GM21367 (cell line): ENCODE measurements around the gene ARHGAP25.
A peak's percentile ranks its signal among the peaks of the same experiment; 100 is the strongest.

Experiments used
- ATAC-seq: cut with Tn5 transposase; IDR thresholded peaks from one replicate; pipeline ENCODE4 v1.9.1; 2021; ENCODE audit not compliant: unreplicated experiment

The ARHGAP25 gene

DNA sequence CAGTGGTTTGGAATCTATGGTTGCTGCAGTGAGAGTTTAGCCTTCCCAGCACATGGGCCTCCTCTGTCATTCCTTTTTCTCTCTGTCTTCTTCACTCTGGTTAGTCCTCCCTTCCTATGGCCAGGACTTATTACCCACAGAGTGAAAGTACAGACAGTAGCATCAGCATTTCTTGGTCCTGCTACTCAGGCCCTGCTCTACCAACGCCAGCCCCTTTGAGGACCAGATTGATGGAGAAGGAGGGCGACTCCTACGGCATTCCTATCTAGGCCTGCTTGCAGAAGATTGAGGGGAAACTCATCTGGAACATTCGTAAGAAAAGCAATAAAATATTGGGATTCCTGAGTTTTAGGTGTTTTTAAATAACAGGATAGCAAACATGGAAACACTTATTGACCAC, 93.1 kb downstream of the ARHGAP25 start:
- ATAC-seq: no peak

GRCh38 chr2:68828887-68829708, 94.5 kb downstream of the ARHGAP25 start:
- ATAC-seq: no peak

GRCh38 chr2:68829749-68830148, 95.1 kb downstream of the ARHGAP25 start:
- ATAC-seq: no peak

GRCh38 chr2:68831686-68832232, 97.1 kb downstream of the ARHGAP25 start:
- ATAC-seq: no peak

GRCh38 chr2:68832233-68832869, 97.7 kb downstream of the ARHGAP25 start:
- peak; percentile 59 for ATAC-seq

GRCh38 chr2:68833162-68833561, 98.6 kb downstream of the ARHGAP25 start:
- no peak for ATAC-seq

- ATAC-seq: no peak
Measured at GRCh38 chr2:68834737-68835376, 100.2 kb downstream of the ARHGAP25 start.

DNA sequence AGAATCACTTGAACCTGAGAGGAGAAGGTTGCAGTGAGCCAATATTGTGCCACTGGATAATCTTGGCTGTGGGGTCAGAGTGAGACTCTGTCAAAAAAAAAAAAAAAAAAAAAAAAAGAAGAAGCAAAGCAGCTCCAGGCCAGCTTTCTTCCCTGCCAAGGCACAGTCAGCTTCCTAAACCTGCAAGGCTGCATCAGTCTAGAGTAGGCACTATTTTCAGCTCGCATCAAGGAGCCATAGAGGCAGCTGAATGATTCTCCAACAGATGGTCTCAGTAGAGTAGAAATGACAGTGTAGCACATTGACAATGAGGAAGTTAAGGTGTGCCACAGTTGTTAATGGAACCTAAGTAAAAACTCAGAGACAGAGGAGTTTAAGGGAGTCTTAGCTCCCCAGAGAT, 101.0 kb downstream of the ARHGAP25 start:
- no peak for ATAC-seq

DNA sequence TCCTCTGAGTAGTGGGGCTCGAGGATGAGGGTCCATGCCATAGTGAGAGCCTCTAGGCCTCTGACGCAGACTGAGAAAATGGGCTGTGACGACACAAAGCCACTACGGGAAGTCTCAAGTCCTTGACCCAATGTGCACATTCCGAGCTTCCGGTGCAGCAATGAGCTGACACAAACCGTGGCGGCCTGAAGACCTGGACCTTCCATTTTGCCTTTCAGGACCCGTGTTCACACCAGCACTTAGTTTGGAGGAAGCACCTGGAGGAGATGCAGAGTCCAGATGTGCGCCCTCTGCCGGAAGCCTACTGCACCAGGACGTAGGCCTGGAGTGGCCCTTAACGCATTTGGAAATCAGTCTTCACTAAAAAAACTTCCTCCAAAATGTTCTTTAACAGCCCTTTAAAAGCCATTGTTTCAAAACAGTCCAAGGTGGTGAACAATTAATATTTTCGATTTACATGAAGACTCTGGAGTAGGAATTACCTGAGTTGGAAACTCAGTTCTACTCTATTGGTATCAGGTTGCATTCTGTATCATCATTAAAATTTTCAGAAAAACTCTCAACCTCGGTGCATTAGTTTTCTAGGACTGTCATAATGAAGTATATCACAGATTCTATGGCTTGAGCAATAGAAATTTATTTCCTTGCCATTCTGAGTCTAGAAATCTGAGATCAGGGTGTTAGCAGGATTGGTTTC, 102.7 kb downstream of the ARHGAP25 start:
- ATAC-seq: no peak

- no peak for ATAC-seq
Measured at GRCh38 chr2:68837861-68838341, 103.3 kb downstream of the ARHGAP25 start.

GRCh38 chr2:68838641-68839040, 104.0 kb downstream of the ARHGAP25 start:
- ATAC-seq: no peak

- no peak for ATAC-seq
Measured at GRCh38 chr2:68839260-68839833, 104.7 kb downstream of the ARHGAP25 start.

GRCh38 chr2:68845043-68845442, 110.4 kb downstream of the ARHGAP25 start:
- no peak for ATAC-seq

- ATAC-seq: no peak
Measured at GRCh38 chr2:68846091-68846490, 111.5 kb downstream of the ARHGAP25 start.

GRCh38 chr2:68847751-68848150, 113.1 kb downstream of the ARHGAP25 start:
- no peak for ATAC-seq

- ATAC-seq: no peak
Measured at GRCh38 chr2:68849579-68850030, 115.0 kb downstream of the ARHGAP25 start.

GRCh38 chr2:68850524-68850923, 115.9 kb downstream of the ARHGAP25 start:
- no peak for ATAC-seq

DNA sequence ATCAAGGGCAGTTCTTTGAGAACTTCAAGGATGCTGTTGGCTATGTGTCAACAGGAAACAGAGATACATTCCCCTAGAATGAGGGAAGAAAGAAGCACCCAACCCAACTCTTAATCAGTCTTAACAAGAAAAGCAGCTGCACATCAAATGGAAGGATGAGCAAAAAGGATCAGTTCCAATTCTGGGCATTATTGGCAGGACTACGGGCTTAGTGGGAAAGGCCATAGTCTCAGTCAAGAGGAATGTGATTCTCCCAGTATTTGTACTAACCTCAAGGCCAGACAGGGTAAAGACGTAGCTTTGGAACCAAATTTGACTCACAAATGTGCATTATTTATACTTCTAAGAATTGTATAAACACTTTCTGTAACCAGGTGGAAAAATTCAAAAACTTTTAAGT, 118.4 kb downstream of the ARHGAP25 start:
- ATAC-seq: no peak

DNA sequence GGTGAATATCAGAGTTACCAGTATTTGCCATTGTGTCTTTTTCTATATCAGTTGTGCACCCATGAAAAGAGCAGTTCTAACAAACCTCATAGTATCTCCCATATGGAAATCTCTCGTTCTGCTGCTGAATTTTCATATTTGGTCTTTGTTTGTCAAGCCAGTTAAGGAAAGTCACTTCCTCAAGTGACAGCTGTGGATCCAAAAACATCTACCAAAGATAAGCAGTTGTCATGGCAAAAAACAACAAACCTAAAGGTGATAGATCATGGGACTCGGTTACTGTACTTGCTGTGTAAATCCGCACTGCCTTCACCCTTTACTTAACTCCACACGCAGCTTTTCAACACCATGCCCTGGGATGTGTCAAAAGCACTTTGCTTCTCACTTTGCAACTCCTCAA, 119.3 kb downstream of the ARHGAP25 start:
- ATAC-seq: no peak

GRCh38 chr2:68854476-68854875, 119.9 kb downstream of the ARHGAP25 start:
- no peak for ATAC-seq

DNA sequence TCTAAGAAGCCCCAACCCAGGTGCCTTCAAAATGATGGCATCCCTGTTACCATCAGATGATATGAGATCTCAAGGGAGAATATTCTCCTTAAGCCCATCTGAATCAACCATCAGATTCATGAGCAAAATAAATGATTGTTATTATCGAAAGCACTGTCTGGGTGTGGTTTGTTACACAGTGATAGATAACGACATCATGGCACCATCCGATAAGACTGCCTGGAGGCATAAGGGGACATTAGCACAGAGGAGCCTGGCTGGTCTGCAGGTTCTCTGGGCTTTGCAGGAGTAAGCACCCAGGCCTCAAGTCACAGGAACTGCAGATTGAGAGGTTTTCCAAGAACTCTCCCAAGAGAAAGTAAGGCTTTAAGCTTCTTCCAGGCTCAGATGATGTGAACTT, 120.9 kb downstream of the ARHGAP25 start:
- ATAC-seq: no peak
